Stimulated activated CD4-positive, alpha-beta T cell treated with anti-CD3 and anti-CD28 coated beads, Interleukin-2, amount 100 ng/mL, for 24 hours (primary cell): Measurements from ENCODE around the gene STK32B.
"Not testable (repeated sequence)": the region's sequence is repeated elsewhere in the genome, so short reads cannot be mapped to it uniquely, and the experiment has no call there.

ENCODE experiments used
- DNase-seq, 2 donors: peaks; one replicate each; pipeline ENCODE4 v3.0.0-alpha.2; 2020

STK32B gene

GRCh38 chr4:5165420-5166369 is 114.4 kb downstream of the STK32B start:
- no peak for DNase-seq

- no peak for DNase-seq
Measured at GRCh38 chr4:5166377-5166776, 115.1 kb downstream of the STK32B start.

GRCh38 chr4:5168891-5169290 is 117.6 kb downstream of the STK32B start:
- DNase-seq = no peak

- DNase-seq = not testable (repeated sequence)
Measured at GRCh38 chr4:5175836-5176235, 124.6 kb downstream of the STK32B start.

- no peak for DNase-seq
Measured at GRCh38 chr4:5184606-5185005, 133.3 kb downstream of the STK32B start.

GRCh38 chr4:5185551-5185950 is 134.3 kb downstream of the STK32B start:
- no peak for DNase-seq

- no peak for DNase-seq
Measured at GRCh38 chr4:5186271-5187064, 135.2 kb downstream of the STK32B start.

GRCh38 chr4:5188130-5188529 is 136.8 kb downstream of the STK32B start:
- DNase-seq = no peak

GRCh38 chr4:5191831-5192230 is 140.6 kb downstream of the STK32B start:
- no peak for DNase-seq

GRCh38 chr4:5192271-5192670 is 141.0 kb downstream of the STK32B start:
- no peak for DNase-seq

- no peak for DNase-seq
Measured at GRCh38 chr4:5192678-5193077, 141.4 kb downstream of the STK32B start.

GRCh38 chr4:5198656-5199541 is 147.6 kb downstream of the STK32B start:
- DNase-seq = no peak

GRCh38 chr4:5199912-5200311 is 148.6 kb downstream of the STK32B start:
- no peak for DNase-seq

- DNase-seq = no peak
Measured at GRCh38 chr4:5200513-5200912, 149.2 kb downstream of the STK32B start.

- DNase-seq = no peak
Measured at GRCh38 chr4:5203309-5203992, 152.2 kb downstream of the STK32B start.

- no peak for DNase-seq
Measured at GRCh38 chr4:5203993-5204310, 152.7 kb downstream of the STK32B start.

- no peak for DNase-seq
Measured at GRCh38 chr4:5204781-5205180, 153.5 kb downstream of the STK32B start.

- DNase-seq = no peak
Measured at GRCh38 chr4:5206016-5206790, 154.9 kb downstream of the STK32B start.

GRCh38 chr4:5209862-5210261 is 158.6 kb downstream of the STK32B start:
- DNase-seq = no peak

GRCh38 chr4:5211282-5211839 is 160.1 kb downstream of the STK32B start:
- DNase-seq = no peak
